Ascending aorta (tissue), 2 donors: Measurements from ENCODE around the gene HMG20A. TPM values are rescaled to one million over a fixed set of nuclear protein-coding genes. Genes with fewer than 3 reads are reported as not detected.

Source experiments
- DNase-seq, 2 donors: peaks; one replicate each; pipeline ENCODE4 v3.0.0-alpha.2; 2019; ENCODE audit warnings: low spot score in 2 of 2
- H3K27ac ChIP-seq, 2 donors: fragments of 200-600 bp; sonication (generic); one replicate each; pipeline ENCODE4 v1.5.1; 2016 to 2017; ENCODE audit warnings: mild to moderate bottlenecking in 1 of 2
- H3K27me3 ChIP-seq: fragments of 200-600 bp; sonication (generic); one replicate; pipeline ENCODE4 v1.5.1; 2017
- H3K36me3 ChIP-seq, 2 donors: fragments of 200-600 bp; sonication (generic); one replicate each; pipeline ENCODE4 v1.5.1; 2016
- H3K4me1 ChIP-seq, 2 donors: fragments of 200-600 bp; sonication (generic); one replicate each; pipeline ENCODE4 v1.5.1; 2016 to 2017; ENCODE audit warnings: mild to moderate bottlenecking in 1 of 2
- H3K4me3 ChIP-seq, 2 donors: fragments of 200-600 bp; sonication (generic); one replicate each; pipeline ENCODE4 v1.5.1; 2016 to 2017; ENCODE audit warnings: mild to moderate bottlenecking in 1 of 2
- H3K9me3 ChIP-seq, 2 donors: fragments of 200-600 bp; sonication (generic); one replicate each; pipeline ENCODE4 v1.5.1; 2016
- CTCF ChIP-seq, 3 experiments: fragments of 200-600 bp in 2 of 3; fragments of 450-650 bp in 1 of 3; sonication (generic) in 2 of 3; IDR thresholded peaks; one replicate each; pipeline ENCODE4 v1.5.1; 2016 to 2019; ENCODE audit warnings: antibody characterized with exemption in 3 of 3, mild to moderate bottlenecking in 1 of 3, moderate library complexity in 1 of 3
- intact Hi-C: fragments of 100-400 bp; cut with DNase I; formaldehyde crosslinking; loops from one replicate; pipeline ENCODE4 v1.15.1; 2023
- total RNA-seq: library from RNA; depleted of rRNA; stranded (reverse); fragments of >200 nt; gene quantifications from one replicate; pipeline ENCODE4 v1.1.0, GENCODE V29; 2016

HMG20A gene
- total RNA-seq, 1 donor from 2014 or later: 17.7 TPM

GRCh38 chr15:77528968-77529319 is 108.3 kb downstream of the HMG20A start:
- H3K9me3 ChIP-seq: no peaks in the 10 kb centered on the region
- intact Hi-C loops: no loop called here
- no peak overlapping the region for H3K4me3 ChIP-seq
- no peak overlapping the region for H3K27ac ChIP-seq
- H3K4me1 ChIP-seq: no peaks in the 10 kb centered on the region
- TF ChIP-seq CTCF (IDR thresholded peaks at IDR 0.05): no peak
- H3K36me3 ChIP-seq: no peaks in the 10 kb centered on the region
- DNase-seq: no peak
- no peaks in the 10 kb centered on the region for H3K27me3 ChIP-seq

- H3K4me1 ChIP-seq: no peaks in the 10 kb centered on the region
- TF ChIP-seq CTCF (IDR thresholded peaks at IDR 0.05): no peak
- H3K4me3 ChIP-seq: no peak overlapping the region
- H3K27me3 ChIP-seq: no peaks in the 10 kb centered on the region
- H3K9me3 ChIP-seq: no peaks in the 10 kb centered on the region
- no peak for DNase-seq
- intact Hi-C loops: no loop called here
- H3K27ac ChIP-seq: no peak overlapping the region
- H3K36me3 ChIP-seq: no peaks in the 10 kb centered on the region
Observed at GRCh38 chr15:77529394-77530159, 108.9 kb downstream of the HMG20A start.

- no peak overlapping the region for H3K4me3 ChIP-seq
- H3K27ac ChIP-seq: no peak overlapping the region
- no peaks in the 10 kb centered on the region for H3K27me3 ChIP-seq
- intact Hi-C loops: no loop called here
- no peaks in the 10 kb centered on the region for H3K4me1 ChIP-seq
- H3K36me3 ChIP-seq: no peaks in the 10 kb centered on the region
- TF ChIP-seq CTCF (IDR thresholded peaks at IDR 0.05): no peak
- no peak for DNase-seq
- H3K9me3 ChIP-seq: no peaks in the 10 kb centered on the region
Observed at GRCh38 chr15:77530576-77530975, 109.9 kb downstream of the HMG20A start.

GRCh38 chr15:77531191-77532000 is 110.7 kb downstream of the HMG20A start:
- Histone ChIP-seq H3K9me3 (no peaks in the 10 kb centered on the region), H3K36me3 (no peaks in the 10 kb centered on the region), H3K27ac (no peak overlapping the region), H3K27me3 (no peaks in the 10 kb centered on the region), H3K4me3 (no peak overlapping the region), H3K4me1 (no peaks in the 10 kb centered on the region)
- intact Hi-C loops: no loop called here
- TF ChIP-seq CTCF (IDR thresholded peaks at IDR 0.05): no peak
- DNase-seq: no peak

GRCh38 chr15:77532067-77532710 is 111.5 kb downstream of the HMG20A start:
- no peak for TF ChIP-seq CTCF (IDR thresholded peaks at IDR 0.05)
- intact Hi-C loops: no loop called here

More at GRCh38 chr15:77532067-77532710, 111.5 kb downstream of the HMG20A start:
- no peaks in the 10 kb centered on the region for H3K9me3 ChIP-seq
- H3K27me3 ChIP-seq: no peaks in the 10 kb centered on the region
- H3K27ac ChIP-seq: no peak overlapping the region
- no peak overlapping the region for H3K4me3 ChIP-seq
- DNase-seq: no peak
- no peaks in the 10 kb centered on the region for H3K4me1 ChIP-seq
- H3K36me3 ChIP-seq: no peaks in the 10 kb centered on the region
